Mammary epithelial cell (primary cell): ENCODE measurements around the gene MAFF.

Experiments used
- CTCF ChIP-seq, 2 donors: IDR thresholded peaks in 1 of 2; conservative IDR thresholded peaks in 1 of 2; 2 replicates each; pipeline ENCODE4 v1.5.1; 2011 to 2012; ENCODE audit warnings: inconsistent platforms in 2 of 2, low read length in 2 of 2, mild to moderate bottlenecking in 2 of 2, control low read depth in 1 of 2, low read depth in 1 of 2; ENCODE audit not compliant: insufficient read depth in 1 of 2; ENCODE audit errors: extremely low read depth in 1 of 2
- EZH2 ChIP-seq: IDR thresholded peaks from 2 replicates; pipeline ENCODE4 v1.6.1; 2012; ENCODE audit warnings: low read length, inconsistent platforms, borderline replicate concordance

GRCh38 chr22:38191731-38192474, 9.9 kb upstream of the MAFF start:
- no peak for TF ChIP-seq CTCF (conservative IDR thresholded peaks at IDR 0.05 in 1 of 2, IDR thresholded peaks at IDR 0.05 in 1 of 2; ENCODE audit: extremely low read depth in 1 of 2, insufficient read depth in 1 of 2, low read depth in 1 of 2, low read length in 2 of 2)
- TF ChIP-seq EZH2: no peak
